K562 (cell line): ENCODE data around the gene SLC2A4.

ENCODE experiments used
- CTCF ChIP-seq, 3 experiments: IDR thresholded peaks in 2 of 3; conservative IDR thresholded peaks in 1 of 3; 2 replicates each; pipeline ENCODE4 v1.5.1; 2011 to 2012; ENCODE audit warnings: low read length in 3 of 3, mild to moderate bottlenecking in 3 of 3, control low read depth in 2 of 3, improper control_type of control experiment in 1 of 3, inconsistent platforms in 1 of 3, low read depth in 1 of 3, mixed read lengths in 1 of 3, moderate library complexity in 1 of 3; ENCODE audit not compliant: insufficient read depth in 2 of 3
- E4F1 ChIP-seq: fragments of 250-450 bp; sonication (Bioruptor Pico); IDR thresholded peaks from 2 replicates; pipeline ENCODE4 v1.5.0; 2021; ENCODE audit warnings: mild to moderate bottlenecking, borderline replicate concordance
- EZH2 ChIP-seq: IDR thresholded peaks from 2 replicates; pipeline ENCODE4 v1.6.1; 2012; ENCODE audit warnings: low read depth, mild to moderate bottlenecking, inconsistent platforms, low read length, borderline replicate concordance
- GTF2F1 ChIP-seq: IDR thresholded peaks from 2 replicates; pipeline ENCODE4 v1.6.1; 2011; ENCODE audit warnings: low read depth, low read length, improper control_type of control experiment
- KAT8 ChIP-seq: fragments of 450-650 bp; IDR thresholded peaks from 2 replicates; pipeline ENCODE4 v1.6.1; 2016; ENCODE audit warnings: low read depth, mild to moderate bottlenecking
- MAX ChIP-seq: sonication (generic); formaldehyde crosslinking; IDR thresholded peaks from 2 replicates; pipeline ENCODE4 v1.9.0; 2022; ENCODE audit warnings: mild to moderate bottlenecking, missing genetic modification reagents
- MLLT1 ChIP-seq, 2 experiments: fragments of 450-650 bp; IDR thresholded peaks; 2 replicates each; pipeline ENCODE4 v1.6.1; 2016
- PBX2 ChIP-seq, 2 experiments: IDR thresholded peaks in 1 of 2; conservative IDR thresholded peaks in 1 of 2; 2 replicates each; pipeline ENCODE4 v1.6.1; 2016; ENCODE audit warnings: low read depth in 2 of 2, mild to moderate bottlenecking in 1 of 2, missing compliant biosample characterization in 1 of 2, missing genetic modification characterization in 1 of 2, moderate library complexity in 1 of 2
- POLR2A ChIP-seq: fragments of 450-650 bp; conservative IDR thresholded peaks from 2 replicates; pipeline ENCODE4 v1.6.1; 2016
- POLR2AphosphoS5 ChIP-seq: IDR thresholded peaks from 2 replicates; pipeline ENCODE4 v1.6.1; 2011; ENCODE audit warnings: mild to moderate bottlenecking, low read depth, low read length, moderate library complexity; ENCODE audit not compliant: control insufficient read depth, insufficient read depth
- SMAD1 ChIP-seq: fragments of 150-350 bp; IDR thresholded peaks from 2 replicates; pipeline ENCODE4 v1.6.1; 2014; ENCODE audit warnings: low read length, low read depth; ENCODE audit not compliant: partially characterized antibody
- ZNF263 ChIP-seq: sonication (generic); formaldehyde crosslinking; IDR thresholded peaks from 2 replicates; pipeline ENCODE4 v1.8.0; 2022; ENCODE audit warnings: mild to moderate bottlenecking, missing genetic modification reagents, borderline replicate concordance
- ZNF354B ChIP-seq: fragments of 250-450 bp; sonication (Bioruptor Pico); IDR thresholded peaks from 2 replicates; pipeline ENCODE4 v1.4.0; 2020

- TF ChIP-seq EZH2 (no peak), E4F1 (no peak), ZNF354B (no peak), PBX2 (CRISPR knock-in tag; IDR thresholded peaks at IDR 0.05; ENCODE audit: low read depth) (no peak), PBX2 (tag; conservative IDR thresholded peaks at IDR 0.05; ENCODE audit: low read depth) (no peak), POLR2A (no peak), CTCF (IDR thresholded peaks at IDR 0.05 in 2 of 3, conservative IDR thresholded peaks at IDR 0.05 in 1 of 3; ENCODE audit: insufficient read depth in 2 of 3, low read depth in 1 of 3, low read length in 3 of 3) (no peak), GTF2F1 (no peak), KAT8 (no peak), MAX (CRISPR knock-in tag) (no peak), MLLT1 (IDR thresholded peaks at IDR 0.05) (no peak), POLR2AphosphoS5 (no peak), SMAD1 (no peak), ZNF263 (CRISPR knock-in tag) (no peak)
Measured at GRCh38 chr17:7249830-7250229, 31.7 kb upstream of the SLC2A4 start.
